Retinal pigment epithelial cell (primary cell): ENCODE measurements around the gene NFAM1.

ENCODE experiments used
- DNase-seq: peaks from one replicate; pipeline ENCODE4 v3.0.0-alpha.2; 2010; ENCODE audit warnings: low read depth
- H3K4me3 ChIP-seq: 2 replicates; pipeline ENCODE4 v1.5.1; 2011; ENCODE audit warnings: mild to moderate bottlenecking, low read length, control low read depth, moderate library complexity
- CTCF ChIP-seq: conservative IDR thresholded peaks from 2 replicates; pipeline ENCODE4 v1.5.1; 2011; ENCODE audit warnings: low read depth, low read length, control low read depth, inconsistent platforms

Gene NFAM1

GRCh38 chr22:42433754-42434682 is 1.8 kb upstream of the NFAM1 start:
- DNase-seq: no peak
- H3K4me3 ChIP-seq: no peak overlapping the region
- TF ChIP-seq CTCF: no peak

- DNase-seq: no peak
- no peak for TF ChIP-seq CTCF
- no peak overlapping the region for H3K4me3 ChIP-seq
These were observed 615 bp upstream of the NFAM1 start for GRCh38 chr22:42432818-42433217.

- no peak for TF ChIP-seq CTCF
- no peak overlapping the region for H3K4me3 ChIP-seq
- no peak for DNase-seq
These were observed 693 bp downstream of the NFAM1 start for GRCh38 chr22:42431401-42432019.

- no peak for DNase-seq
- H3K4me3 ChIP-seq: no peak overlapping the region
- no peak for TF ChIP-seq CTCF
These were observed 1.6 kb downstream of the NFAM1 start for GRCh38 chr22:42430528-42431125.

GRCh38 chr22:42428760-42429159 is 3.4 kb downstream of the NFAM1 start:
- DNase-seq: no peak
- H3K4me3 ChIP-seq: no peak overlapping the region
- TF ChIP-seq CTCF: no peak

GRCh38 chr22:42428025-42428424 is 4.2 kb downstream of the NFAM1 start:
- no peak overlapping the region for H3K4me3 ChIP-seq
- TF ChIP-seq CTCF: no peak

GRCh38 chr22:42427167-42427566 is 5.0 kb downstream of the NFAM1 start:
- no peak for TF ChIP-seq CTCF
- no peak for DNase-seq

More at GRCh38 chr22:42428025-42428424, 4.2 kb downstream of the NFAM1 start:
- no peak for DNase-seq

More at GRCh38 chr22:42427167-42427566, 5.0 kb downstream of the NFAM1 start:
- H3K4me3 ChIP-seq: no peak overlapping the region
